Spleen (tissue), 7 donors: Measurements from ENCODE around the gene SFMBT1.

Experiments used
- CTCF ChIP-seq, 11 experiments: fragments of 200-600 bp in 7 of 11; fragments of 450-650 bp in 4 of 11; sonication (generic) in 4 of 11; IDR thresholded peaks in 8 of 11; conservative IDR thresholded peaks in 3 of 11; 1 replicate in 7 of 11; 2 replicates in 4 of 11; pipeline versions ENCODE4 v1.4.0 to v1.8.0; 2016 to 2021; ENCODE audit warnings: antibody characterized with exemption in 11 of 11, inconsistent platforms in 4 of 11, mild to moderate bottlenecking in 1 of 11
- POLR2A ChIP-seq, 3 donors: fragments of 450-650 bp; IDR thresholded peaks; one replicate each; pipeline ENCODE4 v1.5.1; 2017; ENCODE audit warnings: antibody characterized with exemption in 3 of 3, mild to moderate bottlenecking in 1 of 3
- donor health status: DM: no; HTN: no; CAD: no; lungs with moderate emphysema.
- donor health status: DM: no; HTN: no; CAD: no.
- donor health status: DM: no; HTN: no; CAD: no.

DNA sequence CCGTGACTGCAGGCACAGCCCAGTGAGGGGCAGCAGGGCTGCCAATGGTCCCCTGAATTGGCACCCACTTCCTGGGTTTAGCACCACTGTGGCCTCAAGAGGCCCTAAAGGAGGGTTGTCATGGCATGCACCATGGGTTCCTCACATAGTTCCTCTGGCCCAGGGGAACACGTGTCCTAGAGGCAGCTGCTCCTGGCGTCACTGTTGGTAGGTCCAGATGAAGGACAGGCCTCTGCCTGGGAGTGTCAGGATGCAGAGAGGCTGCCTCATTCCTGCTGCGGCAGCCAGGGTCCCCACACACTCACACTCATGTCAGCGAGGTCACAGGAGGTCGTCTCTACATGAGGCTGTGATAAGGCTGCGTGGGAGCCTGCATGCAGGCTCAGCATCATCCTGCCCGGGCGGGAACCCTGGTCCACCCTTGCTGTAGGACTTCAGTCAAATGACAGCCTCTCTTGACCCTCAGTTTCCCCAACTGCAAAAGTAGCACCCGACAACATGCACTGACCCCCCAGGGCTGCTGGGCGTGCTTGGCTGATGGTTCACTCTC, 26.1 kb upstream of the SFMBT1 start:
- TF ChIP-seq CTCF (IDR thresholded peaks at IDR 0.05 in 8 of 11, conservative IDR thresholded peaks at IDR 0.05 in 3 of 11) = no peak
- no peak for TF ChIP-seq POLR2A (IDR thresholded peaks at IDR 0.05)
